ENCODE results near the gene RECQL5.

DNA sequence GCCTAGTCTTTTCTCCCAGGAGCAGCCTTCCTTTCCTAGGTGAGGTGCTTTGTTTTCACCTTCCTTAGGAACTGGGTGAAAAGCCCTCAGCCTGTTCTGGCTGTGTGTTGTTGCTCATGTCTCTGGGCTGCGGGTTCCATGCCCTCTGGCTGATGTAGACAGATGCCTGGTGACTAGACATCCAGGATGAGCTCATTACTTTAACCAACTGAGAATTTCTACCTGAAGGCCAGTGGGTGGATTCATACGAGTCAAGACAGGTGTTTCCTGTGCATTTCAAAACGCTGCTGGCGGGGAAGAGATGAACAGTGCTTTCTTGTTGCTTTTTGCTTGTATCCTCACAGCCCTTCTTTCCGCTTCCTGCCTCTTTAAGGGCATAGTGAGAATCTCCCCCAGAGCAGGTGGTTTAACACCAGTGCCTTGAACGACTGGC is 22.5 kb upstream of the RECQL5 start:
- TF ChIP-seq ELF4 (IDR thresholded peaks at IDR 0.05) (no peak), SP1 (IDR thresholded peaks at IDR 0.05) (no peak), SUZ12 (IDR thresholded peaks at IDR 0.05) (no peak), FOXK2 (IDR thresholded peaks at IDR 0.05) (no peak), L3MBTL2 (conservative IDR thresholded peaks at IDR 0.05) (no peak), FOXM1 (IDR thresholded peaks at IDR 0.05; ENCODE audit: borderline replicate concordance) (no peak), ZNF384 (IDR thresholded peaks at IDR 0.05) (no peak), BHLHE40 (IDR thresholded peaks at IDR 0.05; ENCODE audit: borderline replicate concordance) (no peak)
- TF ChIP-seq, protein P1, sequence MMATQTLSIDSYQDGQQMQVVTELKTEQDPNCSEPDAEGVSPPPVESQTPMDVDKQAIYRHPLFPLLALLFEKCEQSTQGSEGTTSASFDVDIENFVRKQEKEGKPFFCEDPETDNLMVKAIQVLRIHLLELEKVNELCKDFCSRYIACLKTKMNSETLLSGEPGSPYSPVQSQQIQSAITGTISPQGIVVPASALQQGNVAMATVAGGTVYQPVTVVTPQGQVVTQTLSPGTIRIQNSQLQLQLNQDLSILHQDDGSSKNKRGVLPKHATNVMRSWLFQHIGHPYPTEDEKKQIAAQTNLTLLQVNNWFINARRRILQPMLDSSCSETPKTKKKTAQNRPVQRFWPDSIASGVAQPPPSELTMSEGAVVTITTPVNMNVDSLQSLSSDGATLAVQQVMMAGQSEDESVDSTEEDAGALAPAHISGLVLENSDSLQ (IDR thresholded peaks at IDR 0.05): no peak

Measured in HEK293T (cell line).